ENCODE data around the gene TLR8.

DNA sequence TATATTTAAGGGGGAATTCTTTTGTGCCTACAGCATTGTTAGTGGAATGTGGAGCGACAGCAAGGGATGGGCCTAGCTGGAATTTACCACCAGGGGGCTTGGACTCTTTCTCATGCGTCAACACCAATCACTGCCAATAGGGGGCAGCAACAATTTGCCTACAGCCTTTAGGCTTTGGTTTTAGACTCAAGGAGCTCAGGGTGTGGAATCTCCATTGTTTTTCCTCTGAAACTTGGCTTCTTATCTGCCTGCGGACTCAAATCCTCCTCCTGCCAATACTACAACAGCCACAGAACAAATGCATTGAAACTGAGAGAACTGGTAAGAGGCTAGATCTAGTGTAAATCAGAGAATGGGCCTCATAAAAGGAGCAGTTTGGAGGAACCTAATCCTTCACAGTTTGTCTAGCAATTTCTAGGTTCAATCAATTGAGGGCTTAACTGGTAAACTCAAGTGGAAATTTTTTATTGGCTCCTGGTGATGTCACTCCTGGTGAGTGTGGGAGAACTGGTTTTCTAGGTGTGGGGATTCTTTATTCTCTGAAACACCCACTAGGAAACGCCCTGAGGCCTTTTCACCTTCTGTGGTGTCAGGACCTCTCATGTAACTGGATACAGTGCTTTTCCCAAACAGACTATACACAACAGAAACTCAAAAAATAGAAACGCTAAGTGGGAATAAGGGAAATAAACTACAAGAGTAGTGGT is 40.6 kb downstream of the TLR8 start:
- TF ChIP-seq SUZ12 (IDR thresholded peaks at IDR 0.05; ENCODE audit: extremely low read depth, insufficient read depth, insufficient read length) (no peak), YY1 (IDR thresholded peaks at IDR 0.05; ENCODE audit: insufficient read depth, insufficient read length) (no peak), ZNF274 (IDR thresholded peaks at IDR 0.05; ENCODE audit: low read depth, low read length) (no peak)

Measured in NT2/D1 (cell line).